WTC11 (cell line): Measurements from ENCODE around the gene SBNO2. TPM values are rescaled to one million over a fixed set of nuclear protein-coding genes. Genes with fewer than 3 reads are reported as not detected.

Experiments
- ATAC-seq: fragments of 200-7000 bp; cut with Tn5 transposase; 2 replicates; pipeline ENCODE4 v1.10.0; 2021; ENCODE audit warnings: mild to moderate bottlenecking, moderate library complexity
- CTCF ChIA-PET: fragments of 300-600 bp; sonication (Branson Sonifier 250); formaldehyde crosslinking; loops from one replicate; lab custom pipeline; 2021; ENCODE audit warnings: antibody characterized with exemption; lab: Charles Lee
- POLR2A ChIA-PET: fragments of 350-600 bp; sonication (Branson Sonifier 250); formaldehyde crosslinking; loops from one replicate; lab custom pipeline; 2021; ENCODE audit warnings: antibody characterized with exemption; lab: Charles Lee
- DNase-seq: peaks from one replicate; pipeline ENCODE4 v3.0.0; 2021; ENCODE audit warnings: low spot score
- H3K27ac Mint-ChIP-seq: 2 replicates; pipeline ENCODE4 v1.8.0; 2021; ENCODE audit warnings: mixed read lengths
- H3K27me3 Mint-ChIP-seq: 2 replicates; pipeline ENCODE4 v1.8.0; 2021; ENCODE audit warnings: low read depth, mild to moderate bottlenecking, moderate library complexity, mixed read lengths
- H3K36me3 Mint-ChIP-seq: 2 replicates; pipeline ENCODE4 v1.8.0; 2021; ENCODE audit warnings: mixed read lengths
- H3K4me1 Mint-ChIP-seq: 2 replicates; pipeline ENCODE4 v1.8.0; 2022; ENCODE audit warnings: mixed read lengths
- H3K4me3 Mint-ChIP-seq: 2 replicates; pipeline ENCODE4 v1.8.0; 2021; ENCODE audit warnings: mild to moderate bottlenecking, moderate library complexity, mixed read lengths
- H3K9me3 Mint-ChIP-seq: 2 replicates; pipeline ENCODE4 v1.8.0; 2021; ENCODE audit warnings: mixed read lengths
- ATF2 ChIP-seq: sonication (generic); formaldehyde crosslinking; IDR thresholded peaks from 2 replicates; pipeline ENCODE4 v1.8.1; 2022; ENCODE audit warnings: low read depth, missing genetic modification reagents, borderline replicate concordance
- E2F1 ChIP-seq: sonication (generic); formaldehyde crosslinking; IDR thresholded peaks from 2 replicates; pipeline ENCODE4 v1.8.0; 2022; ENCODE audit warnings: mild to moderate bottlenecking, missing genetic modification reagents
- ELF4 ChIP-seq: sonication (generic); formaldehyde crosslinking; IDR thresholded peaks from 2 replicates; pipeline ENCODE4 v1.8.1; 2022; ENCODE audit warnings: low read depth, mild to moderate bottlenecking, moderate library complexity, missing genetic modification reagents
- ETV6 ChIP-seq: sonication (generic); formaldehyde crosslinking; IDR thresholded peaks from 2 replicates; pipeline ENCODE4 v1.8.1; 2022; ENCODE audit warnings: mild to moderate bottlenecking, missing genetic modification reagents
- FOXP1 ChIP-seq: sonication (generic); formaldehyde crosslinking; IDR thresholded peaks from 2 replicates; pipeline ENCODE4 v1.8.0; 2022; ENCODE audit warnings: missing genetic modification reagents, mild to moderate bottlenecking, moderate library complexity, borderline replicate concordance
- JUN ChIP-seq: sonication (generic); formaldehyde crosslinking; IDR thresholded peaks from 2 replicates; pipeline ENCODE4 v1.8.0; 2023; ENCODE audit warnings: mild to moderate bottlenecking, missing genetic modification reagents
- KAT7 ChIP-seq: sonication (generic); formaldehyde crosslinking; IDR thresholded peaks from 2 replicates; pipeline ENCODE4 v1.8.1; 2023; ENCODE audit warnings: missing genetic modification reagents, mild to moderate bottlenecking, borderline replicate concordance
- MAX ChIP-seq: sonication (generic); formaldehyde crosslinking; IDR thresholded peaks from 2 replicates; pipeline ENCODE4 v1.8.0; 2022; ENCODE audit warnings: mild to moderate bottlenecking, missing genetic modification reagents
- NFE2L1 ChIP-seq: sonication (generic); formaldehyde crosslinking; IDR thresholded peaks from 2 replicates; pipeline ENCODE4 v1.8.1; 2023; ENCODE audit warnings: missing genetic modification reagents
- NR1H2 ChIP-seq: sonication (generic); formaldehyde crosslinking; IDR thresholded peaks from 2 replicates; pipeline ENCODE4 v1.9.0; 2021; ENCODE audit warnings: mild to moderate bottlenecking, moderate library complexity, missing genetic modification reagents
- RELA ChIP-seq: sonication (generic); formaldehyde crosslinking; IDR thresholded peaks from 2 replicates; pipeline ENCODE4 v1.8.1; 2022; ENCODE audit warnings: missing genetic modification reagents, mild to moderate bottlenecking, borderline replicate concordance
- SP1 ChIP-seq: sonication (generic); formaldehyde crosslinking; conservative IDR thresholded peaks from 2 replicates; pipeline ENCODE4 v1.8.1; 2022; ENCODE audit warnings: missing genetic modification reagents
- ZNF219 ChIP-seq: sonication (generic); formaldehyde crosslinking; IDR thresholded peaks from 2 replicates; pipeline ENCODE4 v1.8.0; 2023; ENCODE audit warnings: missing genetic modification reagents, mild to moderate bottlenecking, borderline replicate concordance
- ZNF532 ChIP-seq: fragments of 250-450 bp; sonication (Bioruptor Pico); IDR thresholded peaks from 2 replicates; pipeline ENCODE4 v1.9.0; 2021; ENCODE audit warnings: mild to moderate bottlenecking, borderline replicate concordance
- total RNA-seq: library from RNA; stranded (reverse); gene quantifications from 3 replicates; pipeline ENCODE4 v1.2.3, GENCODE V29; 2021
- TF ChIP-seq, protein P1 (sequence below): sonication (generic); formaldehyde crosslinking; IDR thresholded peaks from 2 replicates; pipeline ENCODE4 v1.8.0; 2023; ENCODE audit warnings: missing genetic modification reagents
- TF ChIP-seq, protein P2 (sequence below): sonication (generic); formaldehyde crosslinking; IDR thresholded peaks from 2 replicates; pipeline ENCODE4 v1.8.1; 2022; ENCODE audit warnings: missing genetic modification reagents, borderline replicate concordance

Gene SBNO2
- total RNA-seq, 1 experiment from 2014 or later, result 57.3 TPM

DNA sequence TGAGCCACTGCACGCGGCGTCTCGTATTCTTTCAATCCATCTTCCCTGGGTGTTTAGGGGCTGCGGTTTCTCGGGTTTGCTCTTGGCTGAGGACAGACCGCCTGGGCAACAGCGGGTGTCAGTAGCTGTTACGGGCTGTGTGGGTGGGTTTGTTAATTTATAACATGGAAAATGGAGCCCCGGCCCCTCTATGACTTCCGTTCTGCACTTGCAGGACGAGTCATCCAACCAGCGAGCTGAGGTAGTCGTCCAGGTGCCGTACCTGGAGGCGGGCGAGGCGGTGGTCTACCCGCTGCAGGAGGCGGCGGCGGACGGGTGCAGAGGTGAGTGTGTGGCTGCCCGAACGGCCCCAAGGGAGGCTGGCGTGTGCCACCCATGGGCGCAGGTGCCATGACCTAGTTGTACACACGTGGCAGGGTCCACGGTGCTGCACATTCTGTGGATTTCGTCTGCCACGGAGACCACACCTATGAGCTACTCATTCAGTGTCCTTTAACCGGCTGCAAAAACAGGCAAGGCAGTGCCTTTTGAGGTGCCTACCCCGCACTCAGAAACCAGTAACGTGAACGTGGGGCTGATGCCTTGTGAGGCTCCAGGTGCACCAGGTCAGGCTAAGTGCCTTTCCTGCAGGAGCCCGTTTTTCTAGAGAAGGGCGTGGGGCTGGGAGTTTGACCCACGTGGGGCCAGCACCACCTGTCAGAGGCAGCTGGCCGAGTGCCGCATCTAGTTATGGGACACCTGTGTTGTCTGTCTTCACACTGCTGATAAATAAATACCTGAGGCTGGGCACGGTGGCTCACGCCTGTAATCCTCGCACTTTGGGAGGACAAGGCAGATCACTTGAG lies 89.8 kb downstream of the SBNO2 start:
- Mint-ChIP-seq H3K27ac (peak overlapping the region; percentile 88; the same call in 1 of the 2 replicates), H3K4me3 (no peak overlapping the region), H3K36me3 (peaks cover 14% of the 10 kb centered on the region), H3K4me1 (no peaks in the 10 kb centered on the region; the same call in 1 of the 2 replicates), H3K9me3 (no peaks in the 10 kb centered on the region), H3K27me3 (no peaks in the 10 kb centered on the region)
- TF ChIP-seq MAX (CRISPR knock-in tag) (no peak), ZNF532 (no peak), JUN (CRISPR knock-in tag) (no peak), ELF4 (CRISPR knock-in tag) (no peak), RELA (CRISPR knock-in tag) (no peak), NR1H2 (CRISPR knock-in tag) (no peak), ETV6 (CRISPR knock-in tag) (no peak), NFE2L1 (CRISPR knock-in tag) (no peak), SP1 (CRISPR knock-in tag) (no peak), ATF2 (CRISPR knock-in tag) (no peak), ZNF219 (CRISPR knock-in tag) (no peak), E2F1 (no peak), KAT7 (CRISPR knock-in tag) (no peak), FOXP1 (no peak)
- TF ChIP-seq, protein P1, sequence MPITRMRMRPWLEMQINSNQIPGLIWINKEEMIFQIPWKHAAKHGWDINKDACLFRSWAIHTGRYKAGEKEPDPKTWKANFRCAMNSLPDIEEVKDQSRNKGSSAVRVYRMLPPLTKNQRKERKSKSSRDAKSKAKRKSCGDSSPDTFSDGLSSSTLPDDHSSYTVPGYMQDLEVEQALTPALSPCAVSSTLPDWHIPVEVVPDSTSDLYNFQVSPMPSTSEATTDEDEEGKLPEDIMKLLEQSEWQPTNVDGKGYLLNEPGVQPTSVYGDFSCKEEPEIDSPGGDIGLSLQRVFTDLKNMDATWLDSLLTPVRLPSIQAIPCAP (CRISPR knock-in tag), result no peak
- TF ChIP-seq, protein P2, sequence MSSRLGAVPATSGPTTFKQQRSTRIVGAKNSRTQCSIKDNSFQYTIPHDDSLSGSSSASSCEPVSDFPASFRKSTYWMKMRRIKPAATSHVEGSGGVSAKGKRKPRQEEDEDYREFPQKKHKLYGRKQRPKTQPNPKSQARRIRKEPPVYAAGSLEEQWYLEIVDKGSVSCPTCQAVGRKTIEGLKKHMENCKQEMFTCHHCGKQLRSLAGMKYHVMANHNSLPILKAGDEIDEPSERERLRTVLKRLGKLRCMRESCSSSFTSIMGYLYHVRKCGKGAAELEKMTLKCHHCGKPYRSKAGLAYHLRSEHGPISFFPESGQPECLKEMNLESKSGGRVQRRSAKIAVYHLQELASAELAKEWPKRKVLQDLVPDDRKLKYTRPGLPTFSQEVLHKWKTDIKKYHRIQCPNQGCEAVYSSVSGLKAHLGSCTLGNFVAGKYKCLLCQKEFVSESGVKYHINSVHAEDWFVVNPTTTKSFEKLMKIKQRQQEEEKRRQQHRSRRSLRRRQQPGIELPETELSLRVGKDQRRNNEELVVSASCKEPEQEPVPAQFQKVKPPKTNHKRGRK (CRISPR knock-in tag), result no peak
- CTCF ChIA-PET, result interaction anchor here (0.5 to 0.6 kb wide), 2 partner anchors 22 to 344 kb away, joined by 3 to 4 read pairs; no protein-coding TSS in a partner anchor
- POLR2A ChIA-PET, result no interaction called here
- DNase-seq, result no peak
- ATAC-seq, result no peak
